Measurements from ENCODE around the gene MVB12A.
A peak's percentile ranks its signal among the peaks of the same experiment; 100 is the strongest.

The MVB12A gene
- 7.4 to 27.1 (median 16.4) reads per million in 18 experiments for total RNA-seq

DNA sequence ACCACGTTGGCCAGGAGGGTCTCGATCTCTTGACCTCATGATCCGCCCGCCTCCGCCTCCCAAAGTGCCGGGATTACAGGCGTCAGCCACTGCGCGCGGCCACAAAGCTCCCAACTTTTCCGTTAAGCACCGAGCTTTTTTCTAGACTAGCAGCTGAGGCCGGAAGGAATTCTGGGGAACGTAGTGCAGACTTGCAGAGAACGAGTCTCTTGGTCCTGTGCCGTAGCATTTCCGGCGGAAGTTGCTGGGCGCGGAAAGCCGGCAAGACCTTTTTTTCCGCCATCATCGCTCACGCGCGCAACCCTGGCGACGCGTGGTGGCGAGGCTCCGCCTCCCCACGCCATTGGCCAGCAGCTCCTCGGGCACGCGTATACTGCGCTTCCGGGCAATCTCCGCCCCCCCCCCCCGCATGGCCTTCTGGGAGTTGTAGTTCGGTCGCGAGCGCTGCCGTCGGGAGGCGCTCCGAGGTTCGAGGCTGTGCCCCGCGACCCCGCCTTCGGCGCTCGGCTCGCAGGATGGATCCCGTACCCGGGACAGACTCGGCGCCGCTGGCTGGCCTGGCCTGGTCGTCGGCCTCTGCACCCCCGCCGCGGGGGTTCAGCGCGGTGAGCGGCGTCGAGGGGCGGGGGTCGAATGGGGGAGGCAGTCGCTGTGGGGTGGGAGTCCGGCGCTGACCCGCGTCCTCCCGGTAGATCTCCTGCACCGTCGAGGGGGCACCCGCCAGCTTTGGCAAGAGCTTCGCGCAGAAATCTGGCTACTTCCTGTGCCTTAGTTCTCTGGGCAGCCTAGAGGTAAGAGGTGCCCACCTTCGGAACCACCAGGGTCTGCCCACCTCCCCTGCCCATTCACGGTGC lies at the start of gene MVB12A:
TSS of gene MVB12A (plus strand) at position 427 of the 854 bp plus-strand sequence. CDS start at position 516, 89 bp downstream.
- DNase-seq, result peak; percentile 98 to 99

DNA sequence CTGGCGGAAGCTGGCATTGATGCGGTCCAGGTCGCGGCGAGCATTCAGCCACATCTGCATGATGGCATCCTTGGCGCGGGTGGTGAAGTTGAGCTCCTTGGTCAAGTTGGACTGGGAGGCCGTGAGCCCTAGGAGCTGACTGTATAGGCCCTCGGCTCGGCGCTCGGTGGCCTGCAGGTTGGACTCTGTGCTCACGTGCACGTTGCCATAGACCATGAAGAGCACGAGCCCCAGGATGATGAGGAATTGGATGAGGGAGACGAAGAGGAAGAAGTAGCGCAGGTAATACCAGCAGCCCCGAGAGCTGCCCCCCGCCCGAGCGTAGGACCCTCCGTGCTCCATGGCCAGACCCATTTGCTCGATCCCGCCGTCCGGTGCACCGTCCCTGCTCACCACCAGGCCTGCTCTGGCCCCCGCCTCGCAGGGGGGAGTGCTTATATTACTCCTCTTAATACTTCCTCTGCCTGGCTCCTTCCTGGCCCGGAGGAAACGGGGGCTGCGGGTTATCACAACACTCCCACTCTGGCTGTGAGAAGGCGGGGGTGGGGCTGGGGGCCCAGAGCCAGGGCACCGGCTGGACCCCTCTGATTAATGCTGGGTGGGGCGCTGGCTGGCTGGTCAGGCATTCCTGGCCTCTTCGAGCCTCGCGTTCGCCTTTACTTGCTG lies 42.8 kb upstream of the MVB12A start, which contains the start of gene PLVAP:
TSS of gene PLVAP (minus strand) at position 408 of the 666 bp plus-strand sequence. CDS start at position 354, 54 bp downstream.
- DNase-seq, result peak in 1 of 2 donors; percentile 29

DNA sequence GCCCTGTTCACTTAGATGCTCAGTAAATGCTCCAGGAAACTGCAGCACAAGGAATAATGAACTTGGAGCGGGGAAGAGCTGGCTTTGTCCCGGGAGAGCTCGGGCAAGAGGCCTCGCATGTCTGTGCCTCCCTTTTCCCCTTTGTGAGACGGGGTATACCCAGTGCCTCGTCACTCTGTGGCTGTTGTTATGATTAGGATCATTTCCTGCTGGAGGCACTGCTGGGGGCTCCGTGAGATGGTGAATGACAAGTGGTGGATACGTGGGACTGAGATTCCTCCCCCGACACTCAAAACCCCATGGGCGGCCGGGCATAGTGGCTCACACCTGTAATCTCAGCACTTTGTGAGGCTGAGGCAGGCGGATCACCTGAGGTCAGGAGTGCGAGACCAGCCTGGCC lies 41.6 kb upstream of the MVB12A start:
- no peak for DNase-seq

DNA sequence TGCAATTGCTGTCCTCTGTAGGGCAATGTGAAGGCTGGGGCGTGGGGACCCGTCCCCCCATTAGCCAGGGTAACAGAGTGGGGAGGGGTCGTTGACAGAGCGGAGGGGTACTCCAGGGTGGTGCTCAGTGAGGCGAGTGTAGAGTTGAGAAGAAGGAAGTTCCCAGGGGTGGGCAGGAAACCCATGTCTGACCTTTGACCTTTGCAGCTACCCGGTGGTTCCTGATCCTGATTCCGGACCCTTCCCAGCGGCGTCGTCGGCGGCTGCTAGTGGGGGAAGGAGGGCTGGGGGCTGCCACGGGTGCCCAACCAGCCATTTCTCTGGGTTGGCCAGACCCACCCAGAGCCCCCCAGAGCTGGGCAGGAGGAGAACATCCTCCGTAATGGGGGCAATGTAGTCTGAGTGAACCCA lies 40.6 kb upstream of the MVB12A start:
- DNase-seq, result peak; percentile 23 to 27

DNA sequence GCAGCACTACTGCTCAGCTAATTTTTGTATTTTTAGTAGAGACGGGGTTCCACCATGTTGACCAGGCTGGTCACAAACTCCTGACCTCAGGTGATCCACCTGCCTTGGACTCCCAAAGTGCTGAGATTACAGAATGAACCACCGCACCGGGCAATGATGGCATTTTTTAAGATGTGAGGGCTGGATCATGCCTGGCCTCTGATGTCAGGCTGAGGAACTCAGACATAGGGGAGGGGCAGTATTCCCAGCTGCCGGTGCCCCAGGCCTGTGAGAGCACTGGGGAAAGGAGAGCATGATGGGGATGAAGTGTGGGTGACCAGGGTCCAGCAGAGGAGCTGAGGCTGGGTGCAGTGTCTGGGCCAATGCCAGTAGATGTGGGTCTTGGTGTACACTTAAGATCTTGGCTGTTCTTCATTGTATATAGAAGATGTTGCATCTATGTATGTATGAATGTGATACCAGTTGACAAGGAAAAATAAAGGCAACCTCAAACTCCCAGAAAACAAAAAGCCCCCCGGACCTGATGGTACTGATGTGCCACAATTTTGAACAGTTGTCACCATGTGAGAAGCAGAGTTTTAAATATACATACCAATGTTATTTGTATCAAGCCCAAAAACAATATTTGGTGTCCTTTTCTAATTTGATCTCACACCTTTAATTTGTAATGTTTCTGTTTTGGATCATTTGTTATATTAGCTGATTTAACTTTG lies 39.3 kb upstream of the MVB12A start:
- no peak for DNase-seq

DNA sequence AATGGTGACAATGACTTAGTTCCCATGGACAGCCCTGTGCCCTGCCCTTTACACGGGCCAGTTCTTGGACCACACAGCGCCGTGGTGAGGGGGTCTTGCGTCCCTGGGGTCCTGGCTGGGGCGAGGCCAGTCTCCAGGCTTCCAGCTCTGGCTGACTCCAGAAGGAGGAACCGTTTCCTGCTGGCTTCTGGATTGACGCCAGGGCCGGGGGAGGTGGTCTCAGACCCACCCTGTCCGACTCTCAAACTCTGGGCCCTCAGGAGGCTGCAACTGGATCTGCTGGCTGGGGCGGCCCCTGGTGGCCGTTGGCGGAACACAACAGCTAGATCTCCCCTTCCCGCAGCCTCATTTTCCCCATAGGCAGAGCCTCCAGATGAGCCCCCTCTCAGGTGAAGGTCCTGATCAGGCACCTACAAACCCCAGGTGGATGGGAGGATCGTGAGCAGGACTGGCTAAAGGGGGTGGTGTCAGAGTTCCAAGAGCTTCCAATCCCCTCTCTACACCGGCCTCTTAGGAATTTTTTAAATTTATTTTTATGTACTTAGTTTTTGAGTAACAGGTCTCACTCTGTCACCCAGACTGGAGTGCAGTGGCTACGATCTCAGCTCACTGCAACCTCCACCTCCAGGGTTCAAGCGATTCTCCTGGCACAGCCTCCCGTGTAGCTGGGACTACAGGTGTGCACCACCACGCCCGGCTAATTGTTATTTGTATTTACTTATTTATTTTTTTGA lies 33.8 kb upstream of the MVB12A start:
- DNase-seq, result peak; percentile 42 to 52

DNA sequence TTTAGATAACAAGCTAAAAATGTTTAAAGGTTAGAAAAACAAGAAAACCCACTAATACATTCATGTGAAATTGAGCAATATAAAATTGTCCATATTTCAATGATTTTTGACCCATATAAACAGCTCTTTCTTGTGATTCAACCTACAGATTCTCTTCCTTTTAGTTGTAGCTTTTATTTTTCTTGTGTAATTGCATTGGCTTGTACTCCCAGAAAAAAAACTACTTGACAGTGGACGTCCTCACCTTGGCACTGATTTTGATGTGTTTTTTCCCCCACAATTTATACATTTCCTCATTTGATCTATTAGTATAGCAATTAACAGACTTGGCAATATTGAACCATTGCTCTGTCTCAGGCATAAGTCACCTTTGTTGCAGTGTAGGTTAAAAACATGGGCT lies 30.6 kb upstream of the MVB12A start:
- no peak for DNase-seq

DNA sequence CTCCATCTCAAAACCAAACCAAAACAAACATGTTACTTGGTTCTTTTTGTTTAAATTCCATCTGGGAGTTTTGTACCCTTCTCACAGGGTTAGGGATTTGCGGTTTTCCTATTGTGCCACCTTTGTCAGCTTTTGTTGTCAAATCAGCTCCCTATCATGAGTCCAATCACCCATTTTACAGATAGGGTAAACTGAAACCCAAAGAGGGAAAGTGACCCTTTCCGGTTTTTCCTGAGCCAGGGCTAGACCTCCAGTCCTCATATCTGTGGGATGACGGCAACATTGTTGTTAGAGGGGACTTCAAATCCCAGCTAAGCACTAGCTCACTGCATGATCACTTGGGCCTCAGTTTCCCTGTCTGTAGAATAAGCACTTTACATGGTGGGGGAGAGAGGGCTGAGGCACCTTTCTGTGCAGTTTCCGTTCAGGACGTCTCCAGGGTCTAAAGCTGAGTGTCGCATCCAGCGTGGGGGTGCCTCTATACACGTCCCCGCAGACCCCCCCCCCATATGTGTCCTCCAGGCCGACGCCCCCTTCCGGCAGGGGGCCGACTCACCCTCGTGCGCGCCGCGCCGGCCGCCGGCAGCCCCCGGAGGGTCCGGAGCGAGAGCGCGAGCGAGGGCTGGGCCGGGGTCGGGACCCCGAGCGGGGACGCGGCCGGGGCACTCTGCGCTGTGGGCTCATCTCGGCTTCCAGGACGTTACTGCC lies 29.7 kb upstream of the MVB12A start:
- no peak for DNase-seq

DNA sequence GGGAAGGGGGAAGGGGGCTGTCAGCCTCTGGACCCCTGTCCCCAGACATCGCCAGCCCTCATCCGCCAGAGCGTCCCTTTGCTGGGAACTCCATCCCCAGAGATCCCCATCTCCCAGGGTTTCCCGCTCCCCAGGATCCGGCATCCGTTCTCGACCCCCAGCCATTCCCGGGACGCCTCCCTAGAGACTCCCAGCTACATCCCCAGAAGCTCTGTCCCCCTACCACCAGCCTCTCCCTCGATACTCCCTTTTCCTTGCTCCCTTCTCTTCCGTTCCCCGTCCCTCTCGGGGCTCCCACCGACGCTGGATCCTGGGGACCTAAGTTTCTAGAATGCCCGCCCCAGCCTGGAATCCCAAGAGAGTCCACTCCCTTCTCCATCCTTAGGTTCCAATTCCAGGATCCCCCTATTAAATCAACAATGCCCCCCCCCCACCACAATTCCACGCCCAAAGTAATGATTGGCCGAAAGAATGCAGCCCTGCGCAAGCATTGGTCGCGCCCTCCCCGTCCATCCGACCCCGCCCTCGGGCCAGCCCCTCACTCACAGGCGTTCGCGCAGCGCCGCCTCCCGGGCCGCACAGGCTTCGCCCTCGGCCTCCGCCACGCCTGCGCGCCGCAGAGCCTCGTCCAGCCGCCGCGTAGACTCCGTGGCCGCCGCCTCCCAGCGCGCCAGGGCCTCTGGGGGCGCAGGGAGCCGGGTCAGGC lies 29.0 kb upstream of the MVB12A start:
- peak; percentile 85 to 93 for DNase-seq

DNA sequence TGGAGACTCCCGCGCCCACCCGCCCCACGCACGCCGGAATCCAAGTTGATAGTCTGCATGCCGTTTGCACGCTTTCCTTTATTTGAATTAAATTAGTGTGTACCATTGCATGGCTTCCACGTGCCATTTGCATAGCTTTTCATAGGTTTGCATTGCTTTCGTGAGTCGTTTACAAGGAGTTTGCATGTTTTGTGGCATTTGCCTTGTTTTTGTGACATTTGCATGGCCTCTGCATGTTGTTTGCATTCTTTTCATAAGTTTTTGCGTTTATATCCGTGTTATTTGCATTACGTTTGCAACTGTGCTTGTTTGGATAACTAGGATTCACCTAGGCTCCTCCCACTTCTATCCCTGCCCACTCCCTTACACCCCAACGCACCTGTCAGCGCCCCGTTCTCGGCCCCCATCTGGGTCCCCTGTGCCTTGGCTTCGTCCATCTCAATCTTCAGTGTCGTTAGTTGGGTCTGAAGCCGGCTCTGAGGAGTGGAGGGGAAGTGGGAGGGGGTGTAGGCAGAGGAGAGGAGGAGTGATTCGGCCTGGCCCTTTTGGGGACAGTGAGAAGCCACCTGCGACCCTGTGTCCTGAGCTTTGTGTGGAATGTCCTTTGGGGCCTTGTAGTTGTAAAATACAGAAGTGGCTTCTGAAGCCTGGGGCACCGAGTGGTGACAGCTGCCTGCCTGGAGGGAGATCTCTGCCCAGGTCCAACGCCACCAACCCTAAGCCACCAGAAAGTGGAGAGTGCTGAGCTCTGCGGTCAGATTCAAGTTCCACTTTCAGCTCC lies 28.3 kb upstream of the MVB12A start:
- DNase-seq, result peak; percentile 56 to 72

DNA sequence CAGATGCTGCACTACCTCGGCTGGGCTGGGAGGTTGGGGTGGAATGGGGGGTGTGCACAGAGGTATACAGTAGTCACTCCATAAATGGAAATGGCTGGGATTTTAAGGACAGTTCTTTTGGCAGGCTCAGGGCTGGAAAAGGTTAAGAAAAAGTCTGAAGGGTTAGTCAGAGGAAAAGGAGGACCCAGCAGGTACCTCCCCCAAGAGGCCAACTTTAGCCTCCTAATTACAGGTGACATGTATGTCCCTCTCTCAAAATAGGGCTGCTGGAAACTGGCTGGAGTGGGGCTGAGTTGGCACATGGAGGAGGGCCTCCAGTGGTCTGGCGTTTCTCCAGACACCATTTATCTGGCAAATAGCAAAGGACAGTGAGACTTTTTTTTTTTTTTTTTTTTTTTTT lies 26.8 kb upstream of the MVB12A start:
- DNase-seq, result no peak

DNA sequence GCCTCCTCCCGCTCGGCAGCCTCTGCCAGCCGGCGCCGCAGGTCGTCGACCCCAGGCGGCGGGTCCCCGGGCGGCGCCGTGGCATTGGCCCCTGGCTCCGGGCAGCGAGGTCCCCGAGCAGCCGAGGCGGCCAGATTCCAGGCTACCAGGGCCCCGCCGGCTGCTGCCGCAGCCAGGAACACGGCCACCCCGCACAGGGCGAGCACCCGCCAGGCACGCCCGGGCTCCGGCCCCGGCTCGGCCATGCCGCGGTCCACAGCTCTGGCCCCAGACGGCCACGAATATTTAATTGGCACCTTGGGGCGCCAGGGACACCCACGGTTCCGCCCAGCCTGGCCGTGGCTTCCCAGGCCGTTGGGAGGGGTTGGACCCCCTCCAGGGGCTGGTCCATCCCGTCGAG lies 25.9 kb upstream of the MVB12A start, which contains the start of gene CCDC194:
TSS of gene CCDC194 (minus strand) at position 283 of the 400 bp plus-strand sequence. CDS start at position 245, 38 bp downstream.
- no peak for DNase-seq

DNA sequence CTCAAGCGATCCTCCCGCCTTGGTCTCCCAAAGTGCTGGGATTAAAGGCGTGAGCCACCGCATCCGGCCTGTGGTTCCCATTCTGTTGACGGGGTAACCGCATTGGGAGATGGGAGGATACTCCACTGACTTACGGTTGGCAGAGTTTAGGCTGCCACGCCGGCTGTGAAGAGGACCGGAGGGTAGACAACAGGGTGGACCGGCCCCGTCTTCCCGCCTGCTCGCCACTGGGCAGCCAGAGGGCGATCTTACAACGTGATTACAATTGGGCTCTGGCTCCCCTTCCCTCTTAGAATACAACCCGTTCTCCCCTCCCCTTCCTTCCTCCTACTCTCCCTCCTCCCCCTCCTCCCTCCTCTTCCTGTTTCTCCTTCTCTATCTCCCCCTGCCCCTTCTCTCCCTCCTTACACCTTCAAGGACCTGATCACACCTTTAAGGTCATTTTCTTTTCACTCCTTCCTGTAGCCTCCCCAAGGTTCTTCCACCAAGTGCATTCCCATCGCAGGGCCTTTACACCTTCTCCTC lies 24.9 kb upstream of the MVB12A start:
- DNase-seq, result peak; percentile 40 to 64

DNA sequence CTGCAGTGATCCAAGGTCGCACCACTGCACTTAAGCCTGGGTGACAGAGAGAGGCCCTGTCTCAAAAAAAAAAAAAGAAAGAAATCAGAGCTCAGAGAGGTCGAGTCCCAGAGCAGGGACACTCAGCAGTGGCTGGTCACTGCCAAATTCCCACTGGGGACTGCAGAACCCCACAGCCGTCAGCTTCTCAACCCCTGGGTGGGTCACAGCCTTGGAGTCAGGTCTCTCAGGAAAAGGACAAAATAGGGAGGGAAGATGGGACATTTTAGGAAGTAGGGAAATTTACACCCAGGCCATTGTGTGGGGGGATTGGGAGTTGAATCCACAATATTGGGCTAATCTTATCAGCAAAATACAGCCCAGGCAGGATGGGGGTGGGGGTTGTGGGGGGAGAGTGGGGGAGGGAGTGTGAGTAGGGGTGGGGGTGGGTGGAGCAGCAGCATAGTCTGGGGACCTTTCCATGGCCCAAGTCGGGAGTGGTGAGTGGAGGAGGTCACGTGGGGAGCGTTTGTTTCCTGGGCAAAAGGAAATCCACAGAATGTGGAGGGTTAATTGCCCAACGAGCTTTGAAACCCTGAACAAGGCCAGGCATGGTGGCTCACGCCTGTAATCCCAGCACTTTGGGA lies 20.8 kb upstream of the MVB12A start:
- DNase-seq, result no peak

DNA sequence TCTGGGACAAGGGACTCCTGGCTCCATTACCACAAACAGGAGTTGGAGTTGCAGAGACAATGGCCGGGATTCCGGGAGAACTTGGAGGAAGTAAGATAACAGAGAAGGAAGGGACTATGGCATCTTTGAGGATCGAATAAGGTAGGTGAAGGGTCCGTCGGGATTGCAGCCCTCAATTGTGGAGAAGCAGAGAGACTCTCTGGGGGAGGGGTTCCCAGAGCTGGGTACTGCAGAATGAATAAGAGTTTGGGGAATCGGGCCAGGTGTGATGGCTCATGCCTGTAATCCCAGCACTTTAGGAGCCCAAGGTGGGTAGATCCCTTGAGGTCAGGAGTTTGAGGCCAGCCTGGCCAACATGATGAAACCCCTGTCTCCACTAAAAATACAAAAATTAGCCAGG lies 18.2 kb upstream of the MVB12A start:
- no peak for DNase-seq

DNA sequence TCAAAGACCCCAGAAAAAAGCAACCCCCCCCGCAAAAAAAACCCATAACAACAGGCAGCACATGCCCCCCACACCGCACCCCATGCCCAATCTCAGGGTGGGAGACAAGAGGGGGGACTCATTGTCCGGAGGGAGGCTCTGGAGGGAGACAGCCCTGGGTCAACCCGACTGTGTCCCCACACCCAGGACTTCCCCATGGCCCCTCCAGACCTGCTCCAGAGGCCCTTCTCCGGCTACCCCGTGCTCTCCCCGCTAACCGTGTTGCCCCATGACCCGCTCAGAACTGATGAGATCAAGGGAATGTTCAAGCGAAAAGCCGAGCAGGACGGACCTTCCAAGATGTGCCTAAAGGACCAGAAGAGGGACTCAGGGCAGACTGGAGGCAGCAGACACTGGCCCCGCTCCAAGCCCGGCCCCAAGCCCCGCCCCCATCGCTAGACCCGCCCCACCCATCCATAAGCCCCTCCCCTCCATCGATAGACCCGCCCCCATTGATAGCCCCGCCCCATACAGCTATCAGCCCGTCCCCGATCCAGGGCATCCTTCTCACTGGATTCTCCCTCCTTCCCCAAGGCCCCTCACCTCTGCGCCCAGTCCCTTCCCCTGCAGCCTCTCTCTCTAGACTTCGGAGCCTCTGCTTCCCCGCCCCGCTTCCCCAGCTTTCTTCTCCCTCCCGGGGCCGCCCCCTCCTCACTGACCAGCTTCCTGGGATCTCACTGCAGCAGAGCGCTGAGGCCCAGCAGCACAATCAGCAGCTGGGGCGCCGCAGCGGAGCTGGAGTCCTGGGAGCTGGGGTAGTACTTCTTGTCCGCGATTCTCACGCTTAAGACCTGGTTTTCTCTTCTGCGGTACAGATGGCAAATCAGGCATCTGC lies 16.6 kb upstream of the MVB12A start:
- peak; percentile 9 to 18 for DNase-seq

DNA sequence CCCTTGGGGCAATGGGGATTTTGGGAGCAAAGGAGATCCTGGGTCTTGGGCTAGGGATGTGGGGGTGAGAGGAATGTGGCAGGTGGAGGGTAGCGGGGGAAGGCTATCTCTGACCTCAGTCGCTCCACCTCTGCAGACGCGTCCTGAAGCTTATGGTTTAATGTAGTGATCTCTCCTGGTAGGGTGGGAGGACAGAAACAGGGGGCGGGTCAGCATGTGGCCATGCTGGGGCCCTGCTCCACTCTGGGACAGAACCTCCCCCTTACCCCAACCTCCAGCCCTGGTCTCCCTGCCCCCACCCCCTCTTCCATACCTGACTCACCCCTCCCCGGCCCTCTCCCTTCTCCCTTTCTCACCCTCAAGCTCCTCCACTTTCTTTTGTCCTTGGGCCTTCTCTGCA lies 15.8 kb upstream of the MVB12A start:
- DNase-seq, result no peak

DNA sequence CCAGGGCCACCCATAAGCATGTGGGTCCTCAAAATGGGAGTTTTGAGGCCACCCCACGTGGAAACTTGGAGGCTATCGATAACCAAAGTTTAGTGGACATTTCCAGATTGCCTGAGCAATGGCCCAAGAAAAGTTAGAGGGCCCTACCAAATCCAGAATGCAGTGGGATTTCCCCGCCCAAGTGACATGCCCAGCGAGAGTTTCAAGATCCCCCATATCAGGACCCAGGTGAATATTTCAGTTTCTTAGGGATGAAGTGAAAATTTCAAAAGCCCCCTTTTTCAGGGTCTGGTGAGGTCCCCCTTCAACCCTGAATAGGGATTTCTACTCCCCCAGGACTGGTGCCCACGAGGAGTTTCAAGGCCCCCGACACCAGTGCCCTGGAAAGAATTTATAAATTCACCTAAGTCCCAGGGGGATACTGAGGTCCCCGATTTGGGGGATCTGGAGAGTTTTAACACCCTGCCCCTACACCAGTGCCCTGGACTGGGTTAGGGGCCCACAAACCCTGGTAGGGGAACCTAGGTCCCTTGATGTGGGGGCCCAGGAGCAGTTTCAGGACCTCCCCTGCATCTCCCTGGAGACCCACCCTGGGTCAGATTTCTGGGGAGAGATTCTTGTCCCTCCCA lies 15.1 kb upstream of the MVB12A start:
- DNase-seq, result no peak
